HepG2 (cell line): Measurements from ENCODE around the gene HOXC5.

Experiments used
- CEBPB ChIP-seq: IDR thresholded peaks from 2 replicates; pipeline ENCODE4 v1.6.1; 2011; ENCODE audit warnings: low read depth, low read length, improper control_type of control experiment, borderline replicate concordance
- CTCF ChIP-seq: sonication (generic); formaldehyde crosslinking; IDR thresholded peaks from 2 replicates; pipeline ENCODE4 v1.5.0; 2020; ENCODE audit warnings: mild to moderate bottlenecking, missing genetic modification reagents, moderate library complexity
- EP300 ChIP-seq, 3 experiments: sonication (generic) in 1 of 3; formaldehyde crosslinking in 1 of 3; IDR thresholded peaks; 2 replicates each; pipeline versions ENCODE4 v1.5.1 to v1.6.1; 2011 to 2020; ENCODE audit warnings: low read depth in 2 of 3, low read length in 2 of 3, borderline replicate concordance in 1 of 3, improper control_type of control experiment in 1 of 3, mild to moderate bottlenecking in 1 of 3, missing genetic modification reagents in 1 of 3, moderate library complexity in 1 of 3
- FOXJ3 ChIP-seq: sonication (generic); formaldehyde crosslinking; IDR thresholded peaks from 2 replicates; pipeline ENCODE4 v1.4.0; 2020; ENCODE audit warnings: missing genetic modification reagents, mild to moderate bottlenecking, borderline replicate concordance
- NFYB ChIP-seq: sonication (generic); formaldehyde crosslinking; IDR thresholded peaks from 2 replicates; pipeline ENCODE4 v1.4.0; 2020; ENCODE audit warnings: missing genetic modification reagents
- POLR2A ChIP-seq, 2 experiments: IDR thresholded peaks; 2 replicates each; pipeline ENCODE4 v1.6.1; 2011; ENCODE audit warnings: low read depth in 2 of 2, low read length in 2 of 2, mild to moderate bottlenecking in 1 of 2, moderate library complexity in 1 of 2; ENCODE audit not compliant: insufficient read depth in 1 of 2
- RFX5 ChIP-seq: IDR thresholded peaks from 2 replicates; pipeline ENCODE4 v1.6.1; 2011; ENCODE audit warnings: low read depth, low read length, improper control_type of control experiment
- TCF7L2 ChIP-seq: IDR thresholded peaks from 2 replicates; pipeline ENCODE4 v1.6.1; 2011; ENCODE audit warnings: mild to moderate bottlenecking, low read depth, low read length, moderate library complexity
- TOE1 ChIP-seq: sonication (generic); formaldehyde crosslinking; IDR thresholded peaks from 2 replicates; pipeline ENCODE4 v1.4.0; 2020; ENCODE audit warnings: mild to moderate bottlenecking, missing genetic modification reagents
- ZC3H4 ChIP-seq: sonication (generic); formaldehyde crosslinking; IDR thresholded peaks from 2 replicates; pipeline ENCODE4 v1.4.0; 2020; ENCODE audit warnings: missing genetic modification reagents, borderline replicate concordance
- ZFAT ChIP-seq: sonication (generic); formaldehyde crosslinking; conservative IDR thresholded peaks from 2 replicates; pipeline ENCODE4 v1.8.1; 2023; ENCODE audit warnings: missing genetic modification reagents, inconsistent platforms
- ZNF18 ChIP-seq: sonication (generic); formaldehyde crosslinking; IDR thresholded peaks from 2 replicates; pipeline ENCODE4 v1.8.0; 2022; ENCODE audit warnings: mild to moderate bottlenecking, missing genetic modification reagents; ENCODE audit not compliant: insufficient replicate concordance
- ZNF282 ChIP-seq: fragments of 450-650 bp; IDR thresholded peaks from 2 replicates; pipeline ENCODE4 v1.6.1; 2018; ENCODE audit not compliant: partially characterized antibody
- ZNF557 ChIP-seq: sonication (generic); formaldehyde crosslinking; IDR thresholded peaks from 2 replicates; pipeline ENCODE4 v1.4.0; 2020; ENCODE audit warnings: missing genetic modification reagents

- TF ChIP-seq ZFAT (CRISPR knock-in tag) (no peak), ZNF282 (no peak), POLR2A (IDR thresholded peaks at IDR 0.05; ENCODE audit: insufficient read depth in 1 of 2, low read depth in 2 of 2, low read length in 2 of 2) (no peak), EP300 (IDR thresholded peaks at IDR 0.05; ENCODE audit: low read depth in 2 of 2, low read length in 2 of 2) (no peak), EP300 (CRISPR knock-in tag; IDR thresholded peaks at IDR 0.05; ENCODE audit: borderline replicate concordance) (no peak), NFYB (CRISPR knock-in tag) (no peak), CTCF (CRISPR knock-in tag) (no peak), FOXJ3 (no peak), RFX5 (no peak), CEBPB (no peak), TCF7L2 (no peak), ZNF557 (CRISPR knock-in tag) (no peak), TOE1 (CRISPR knock-in tag) (no peak), ZNF18 (CRISPR knock-in tag) (no peak), ZC3H4 (CRISPR knock-in tag) (no peak)
Measured at GRCh38 chr12:54017027-54017788, 15.6 kb upstream of the HOXC5 start.
